Loucy (cell line): ENCODE measurements around the gene SLCO4A1.

Experiments
- EZH2phosphoT487 ChIP-seq: fragments of 200-600 bp; IDR thresholded peaks from 2 replicates; pipeline ENCODE4 v1.6.1; 2018; ENCODE audit warnings: antibody characterized with exemption, mild to moderate bottlenecking, moderate library complexity, borderline replicate concordance
- TF ChIP-seq, protein P1 (sequence below): fragments of 200-600 bp; sonication (generic); conservative IDR thresholded peaks from 2 replicates; pipeline ENCODE4 v1.5.1; 2014; ENCODE audit warnings: mild to moderate bottlenecking, antibody characterized with exemption, low read length

GRCh38 chr20:62717933-62718332 lies 75.6 kb downstream of the SLCO4A1 start:
- TF ChIP-seq, protein P1, sequence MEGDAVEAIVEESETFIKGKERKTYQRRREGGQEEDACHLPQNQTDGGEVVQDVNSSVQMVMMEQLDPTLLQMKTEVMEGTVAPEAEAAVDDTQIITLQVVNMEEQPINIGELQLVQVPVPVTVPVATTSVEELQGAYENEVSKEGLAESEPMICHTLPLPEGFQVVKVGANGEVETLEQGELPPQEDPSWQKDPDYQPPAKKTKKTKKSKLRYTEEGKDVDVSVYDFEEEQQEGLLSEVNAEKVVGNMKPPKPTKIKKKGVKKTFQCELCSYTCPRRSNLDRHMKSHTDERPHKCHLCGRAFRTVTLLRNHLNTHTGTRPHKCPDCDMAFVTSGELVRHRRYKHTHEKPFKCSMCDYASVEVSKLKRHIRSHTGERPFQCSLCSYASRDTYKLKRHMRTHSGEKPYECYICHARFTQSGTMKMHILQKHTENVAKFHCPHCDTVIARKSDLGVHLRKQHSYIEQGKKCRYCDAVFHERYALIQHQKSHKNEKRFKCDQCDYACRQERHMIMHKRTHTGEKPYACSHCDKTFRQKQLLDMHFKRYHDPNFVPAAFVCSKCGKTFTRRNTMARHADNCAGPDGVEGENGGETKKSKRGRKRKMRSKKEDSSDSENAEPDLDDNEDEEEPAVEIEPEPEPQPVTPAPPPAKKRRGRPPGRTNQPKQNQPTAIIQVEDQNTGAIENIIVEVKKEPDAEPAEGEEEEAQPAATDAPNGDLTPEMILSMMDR, result no peak
- TF ChIP-seq EZH2phosphoT487, result no peak
